ENCODE measurements around the gene SLC39A11. TPM values are rescaled to one million over a fixed set of nuclear protein-coding genes. Genes with fewer than 3 reads are reported as not detected.
A peak's percentile ranks its signal among the peaks of the same experiment; 100 is the strongest.

The SLC39A11 gene
- total and polyA plus RNA-seq, 2 of the 13 experiments (the other 11 are each of a cell fraction or from before 2014, with no cell fraction given): 17.2 to 31.5 TPM

DNA sequence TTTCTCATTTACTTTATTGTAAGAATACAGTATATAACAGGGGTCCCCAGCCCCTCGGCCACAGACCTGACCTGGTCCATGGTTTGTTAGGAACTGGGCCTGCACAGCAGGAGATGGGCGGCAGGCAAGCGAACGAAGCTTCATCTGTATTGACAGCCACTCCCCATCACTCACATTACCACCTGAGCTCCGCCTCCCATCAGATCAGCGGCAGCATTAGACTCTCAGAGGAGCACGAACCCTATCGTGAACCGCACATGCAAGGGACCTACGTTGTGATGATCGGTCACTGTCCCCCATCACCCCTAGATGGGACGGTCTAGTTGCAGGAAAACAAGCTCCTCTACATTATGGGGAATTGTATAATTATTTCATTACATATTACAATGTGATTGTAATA lies 410.6 kb downstream of the SLC39A11 start:
- no peak overlapping the region for H3K27ac ChIP-seq (ENCODE audit: extremely low read length, insufficient read depth, low read length)

More for the DNA sequence above, 410.6 kb downstream of the SLC39A11 start:
- intact Hi-C loops (cut with micrococcal nuclease; ENCODE audit: unreplicated experiment): no loop called here
- Histone ChIP-seq H3K9ac (ENCODE audit: insufficient read depth, low read depth, low read length) (no peak overlapping the region), H3K4me3 (replicated peaks in 1 of 3; ENCODE audit: insufficient read depth in 1 of 3, low read depth in 2 of 3, low read length in 3 of 3) (no peak overlapping the region), H3K4me2 (ENCODE audit: low read depth, low read length) (no peak overlapping the region), H2AFZ (ENCODE audit: low read length) (no peak overlapping the region), H3K4me1 (ENCODE audit: insufficient read depth, low read length) (peaks cover 64% of the 10 kb centered on the region), H3K9me3 (ENCODE audit: low read length) (no peaks in the 10 kb centered on the region), H3K27me3 (ENCODE audit: control insufficient read depth in 1 of 2, insufficient read depth in 2 of 2, low read length in 2 of 2) (no peaks in the 10 kb centered on the region), H3K79me2 (ENCODE audit: insufficient read depth, low read length) (no peaks in the 10 kb centered on the region), H4K20me1 (ENCODE audit: insufficient read depth, low read length) (no peaks in the 10 kb centered on the region), H3K36me3 (replicated peaks in 1 of 2; ENCODE audit: control insufficient read depth in 1 of 2, insufficient read depth in 2 of 2, low read length in 2 of 2) (no peaks in the 10 kb centered on the region)
- FAIRE-seq (no peak), DNase-seq (ENCODE audit: low spot score) (no peak), ATAC-seq (no peak)
- TF ChIP-seq, protein P1, sequence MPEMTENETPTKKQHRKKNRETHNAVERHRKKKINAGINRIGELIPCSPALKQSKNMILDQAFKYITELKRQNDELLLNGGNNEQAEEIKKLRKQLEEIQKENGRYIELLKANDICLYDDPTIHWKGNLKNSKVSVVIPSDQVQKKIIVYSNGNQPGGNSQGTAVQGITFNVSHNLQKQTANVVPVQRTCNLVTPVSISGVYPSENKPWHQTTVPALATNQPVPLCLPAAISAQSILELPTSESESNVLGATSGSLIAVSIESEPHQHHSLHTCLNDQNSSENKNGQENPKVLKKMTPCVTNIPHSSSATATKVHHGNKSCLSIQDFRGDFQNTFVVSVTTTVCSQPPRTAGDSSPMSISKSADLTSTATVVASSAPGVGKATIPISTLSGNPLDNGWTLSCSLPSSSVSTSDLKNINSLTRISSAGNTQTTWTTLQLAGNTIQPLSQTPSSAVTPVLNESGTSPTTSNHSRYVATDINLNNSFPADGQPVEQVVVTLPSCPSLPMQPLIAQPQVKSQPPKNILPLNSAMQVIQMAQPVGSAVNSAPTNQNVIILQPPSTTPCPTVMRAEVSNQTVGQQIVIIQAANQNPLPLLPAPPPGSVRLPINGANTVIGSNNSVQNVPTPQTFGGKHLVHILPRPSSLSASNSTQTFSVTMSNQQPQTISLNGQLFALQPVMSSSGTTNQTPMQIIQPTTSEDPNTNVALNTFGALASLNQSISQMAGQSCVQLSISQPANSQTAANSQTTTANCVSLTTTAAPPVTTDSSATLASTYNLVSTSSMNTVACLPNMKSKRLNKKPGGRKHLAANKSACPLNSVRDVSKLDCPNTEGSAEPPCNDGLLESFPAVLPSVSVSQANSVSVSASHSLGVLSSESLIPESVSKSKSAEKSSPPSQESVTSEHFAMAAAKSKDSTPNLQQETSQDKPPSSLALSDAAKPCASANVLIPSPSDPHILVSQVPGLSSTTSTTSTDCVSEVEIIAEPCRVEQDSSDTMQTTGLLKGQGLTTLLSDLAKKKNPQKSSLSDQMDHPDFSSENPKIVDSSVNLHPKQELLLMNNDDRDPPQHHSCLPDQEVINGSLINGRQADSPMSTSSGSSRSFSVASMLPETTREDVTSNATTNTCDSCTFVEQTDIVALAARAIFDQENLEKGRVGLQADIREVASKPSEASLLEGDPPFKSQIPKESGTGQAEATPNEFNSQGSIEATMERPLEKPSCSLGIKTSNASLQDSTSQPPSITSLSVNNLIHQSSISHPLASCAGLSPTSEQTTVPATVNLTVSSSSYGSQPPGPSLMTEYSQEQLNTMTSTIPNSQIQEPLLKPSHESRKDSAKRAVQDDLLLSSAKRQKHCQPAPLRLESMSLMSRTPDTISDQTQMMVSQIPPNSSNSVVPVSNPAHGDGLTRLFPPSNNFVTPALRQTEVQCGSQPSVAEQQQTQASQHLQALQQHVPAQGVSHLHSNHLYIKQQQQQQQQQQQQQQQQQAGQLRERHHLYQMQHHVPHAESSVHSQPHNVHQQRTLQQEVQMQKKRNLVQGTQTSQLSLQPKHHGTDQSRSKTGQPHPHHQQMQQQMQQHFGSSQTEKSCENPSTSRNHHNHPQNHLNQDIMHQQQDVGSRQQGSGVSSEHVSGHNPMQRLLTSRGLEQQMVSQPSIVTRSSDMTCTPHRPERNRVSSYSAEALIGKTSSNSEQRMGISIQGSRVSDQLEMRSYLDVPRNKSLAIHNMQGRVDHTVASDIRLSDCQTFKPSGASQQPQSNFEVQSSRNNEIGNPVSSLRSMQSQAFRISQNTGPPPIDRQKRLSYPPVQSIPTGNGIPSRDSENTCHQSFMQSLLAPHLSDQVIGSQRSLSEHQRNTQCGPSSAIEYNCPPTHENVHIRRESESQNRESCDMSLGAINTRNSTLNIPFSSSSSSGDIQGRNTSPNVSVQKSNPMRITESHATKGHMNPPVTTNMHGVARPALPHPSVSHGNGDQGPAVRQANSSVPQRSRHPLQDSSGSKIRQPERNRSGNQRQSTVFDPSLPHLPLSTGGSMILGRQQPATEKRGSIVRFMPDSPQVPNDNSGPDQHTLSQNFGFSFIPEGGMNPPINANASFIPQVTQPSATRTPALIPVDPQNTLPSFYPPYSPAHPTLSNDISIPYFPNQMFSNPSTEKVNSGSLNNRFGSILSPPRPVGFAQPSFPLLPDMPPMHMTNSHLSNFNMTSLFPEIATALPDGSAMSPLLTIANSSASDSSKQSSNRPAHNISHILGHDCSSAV (CRISPR knock-in tag; IDR thresholded peaks at IDR 0.05; ENCODE audit: borderline replicate concordance): no peak
- TF ChIP-seq PRPF4 (IDR thresholded peaks at IDR 0.05; ENCODE audit: low read depth, low read length, poor library complexity, severe bottlenecking) (peak; percentile 18), EHMT2 (IDR thresholded peaks at IDR 0.05; ENCODE audit: borderline replicate concordance, low read depth, low read length) (0 out of 2 replicates have a peak, but pooled peaks have one; percentile 3), ZNF543 (CRISPR knock-in tag; IDR thresholded peaks at IDR 0.05) (no peak), ZNF496 (CRISPR knock-in tag; IDR thresholded peaks at IDR 0.05; ENCODE audit: insufficient replicate concordance) (no peak)
- TF ChIP-seq, protein P2, sequence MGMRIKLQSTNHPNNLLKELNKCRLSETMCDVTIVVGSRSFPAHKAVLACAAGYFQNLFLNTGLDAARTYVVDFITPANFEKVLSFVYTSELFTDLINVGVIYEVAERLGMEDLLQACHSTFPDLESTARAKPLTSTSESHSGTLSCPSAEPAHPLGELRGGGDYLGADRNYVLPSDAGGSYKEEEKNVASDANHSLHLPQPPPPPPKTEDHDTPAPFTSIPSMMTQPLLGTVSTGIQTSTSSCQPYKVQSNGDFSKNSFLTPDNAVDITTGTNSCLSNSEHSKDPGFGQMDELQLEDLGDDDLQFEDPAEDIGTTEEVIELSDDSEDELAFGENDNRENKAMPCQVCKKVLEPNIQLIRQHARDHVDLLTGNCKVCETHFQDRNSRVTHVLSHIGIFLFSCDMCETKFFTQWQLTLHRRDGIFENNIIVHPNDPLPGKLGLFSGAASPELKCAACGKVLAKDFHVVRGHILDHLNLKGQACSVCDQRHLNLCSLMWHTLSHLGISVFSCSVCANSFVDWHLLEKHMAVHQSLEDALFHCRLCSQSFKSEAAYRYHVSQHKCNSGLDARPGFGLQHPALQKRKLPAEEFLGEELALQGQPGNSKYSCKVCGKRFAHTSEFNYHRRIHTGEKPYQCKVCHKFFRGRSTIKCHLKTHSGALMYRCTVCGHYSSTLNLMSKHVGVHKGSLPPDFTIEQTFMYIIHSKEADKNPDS (CRISPR knock-in tag; IDR thresholded peaks at IDR 0.05): no peak
- ChIA-PET POLR2A (interaction anchor here (0.8 to 4.4 kb wide), 7 partner anchors 10 to 102 kb away, joined by 3 to 41 read pairs (median 24); no protein-coding TSS in a partner anchor), CTCF (ENCODE audit: low intra/inter-chr PET ratio, low total read pairs) (no interaction called here)
- in situ Hi-C loops (cut with HindIII; ENCODE audit: extremely low pct_ligation_motif_present, low pct_unique_long_range_greater_than_20kb): no loop called here
- BruUV-seq (replicated peaks): no TSS peak
- 94% methylated on average over 12 of the region's 12 CpGs for WGBS (ENCODE audit: low lambda C conversion rate)

Data from HepG2 (cell line).